Keratinocyte (primary cell): Measurements from ENCODE around the gene SLC39A13. TPM values are rescaled to one million over a fixed set of nuclear protein-coding genes. Genes with fewer than 3 reads are reported as not detected.

Experiments used
- DNase-seq: peaks from one replicate; pipeline ENCODE4 v3.0.0-alpha.2; 2011; ENCODE audit warnings: low read depth, missing footprints, low spot score
- FAIRE-seq: peaks from 2 replicates; lab custom pipeline; 2011; peaks lifted over from hg19 to GRCh38; lab: Jason Lieb, UNC
- H2AFZ ChIP-seq: 2 replicates; pipeline ENCODE4 v1.6.0; 2012; ENCODE audit warnings: low read length, control low read depth, inconsistent platforms; ENCODE audit not compliant: control insufficient read depth
- H3K27ac ChIP-seq: 2 replicates; pipeline ENCODE4 v1.5.1; 2011; ENCODE audit warnings: low read length; ENCODE audit not compliant: control insufficient read depth, insufficient read depth
- H3K27me3 ChIP-seq: 3 replicates; pipeline ENCODE4 v1.6.0; 2011; ENCODE audit warnings: low read length; ENCODE audit not compliant: control insufficient read depth, insufficient read depth; ENCODE audit errors: extremely low read depth
- H3K36me3 ChIP-seq, 2 experiments: 2 replicates in 1 of 2; 3 replicates in 1 of 2; pipeline ENCODE4 v1.5.1; 2011; ENCODE audit warnings: low read length in 2 of 2, mild to moderate bottlenecking in 1 of 2; ENCODE audit not compliant: control insufficient read depth in 2 of 2, insufficient read depth in 2 of 2; ENCODE audit errors: extremely low read depth in 1 of 2
- H3K4me1 ChIP-seq: 3 replicates; pipeline ENCODE4 v1.5.1; 2011; ENCODE audit warnings: low read length; ENCODE audit not compliant: control insufficient read depth, insufficient read depth; ENCODE audit errors: extremely low read depth
- H3K4me2 ChIP-seq: 3 replicates; pipeline ENCODE4 v1.6.0; 2011; ENCODE audit warnings: low read depth, low read length; ENCODE audit not compliant: control insufficient read depth, insufficient read depth; ENCODE audit errors: extremely low read depth
- H3K4me3 ChIP-seq, 3 experiments: fragments of 200-600 bp in 1 of 3; sonication (generic) in 1 of 3; 2 replicates in 2 of 3; 3 replicates in 1 of 3; pipeline ENCODE4 v1.5.1; 2011 to 2016; ENCODE audit warnings: low read length in 3 of 3, mild to moderate bottlenecking in 3 of 3, control low read depth in 2 of 3, inconsistent platforms in 1 of 3, low read depth in 1 of 3, mixed read lengths in 1 of 3, mixed run types in 1 of 3, moderate library complexity in 1 of 3; ENCODE audit not compliant: control insufficient read depth in 2 of 3, insufficient read depth in 2 of 3; ENCODE audit errors: extremely low read depth in 1 of 3
- H3K79me2 ChIP-seq: 2 replicates; pipeline ENCODE4 v1.6.0; 2012; ENCODE audit warnings: low read length; ENCODE audit not compliant: control insufficient read depth, insufficient read depth
- H3K9ac ChIP-seq: 3 replicates; pipeline ENCODE4 v1.6.0; 2011; ENCODE audit warnings: low read length; ENCODE audit not compliant: control insufficient read depth, insufficient read depth; ENCODE audit errors: extremely low read depth
- H3K9me1 ChIP-seq: 3 replicates; pipeline ENCODE4 v1.6.0; 2011; ENCODE audit warnings: low read length; ENCODE audit not compliant: control insufficient read depth, insufficient read depth; ENCODE audit errors: extremely low read depth
- H3K9me3 ChIP-seq: 2 replicates; pipeline ENCODE4 v1.5.1; 2012; ENCODE audit warnings: low read depth, low read length; ENCODE audit not compliant: control insufficient read depth
- H4K20me1 ChIP-seq: 3 replicates; pipeline ENCODE4 v1.6.0; 2011; ENCODE audit warnings: low read length; ENCODE audit not compliant: control insufficient read depth, insufficient read depth; ENCODE audit errors: extremely low read depth
- CTCF ChIP-seq, 3 experiments: IDR thresholded peaks in 1 of 3; conservative IDR thresholded peaks in 1 of 3; optimal IDR thresholded peaks in 1 of 3; 2 replicates in 2 of 3; 3 replicates in 1 of 3; pipeline versions ENCODE3 to v1.5.1; 2011; ENCODE audit warnings: low read length in 3 of 3, mild to moderate bottlenecking in 3 of 3, moderate library complexity in 2 of 3, control low read depth in 1 of 3, inconsistent platforms in 1 of 3; ENCODE audit not compliant: insufficient read depth in 2 of 3; ENCODE audit errors: extremely low read depth in 1 of 3
- EZH2 ChIP-seq: IDR thresholded peaks from one replicate; pipeline ENCODE4 v1.6.1; 2012; ENCODE audit warnings: inconsistent platforms, mild to moderate bottlenecking, low read length, moderate library complexity
- dilution Hi-C: fragments of 300-500 bp; cut with MboI; formaldehyde crosslinking; loops from one replicate; pipeline ENCODE4 v1.7.0; 2020; ENCODE audit warnings: low sequenced_read_pairs; ENCODE audit not compliant: extremely low pct_ligation_motif_present
- polyA plus RNA-seq, 5 experiments: library from polyadenylated mRNA; depleted of rRNA in 3 of 5; stranded (reverse) in 3 of 5; stranded (forward) in 1 of 5; unstranded in 1 of 5; fragments of >200 nt; gene quantifications; 1 replicate in 1 of 5; 2 replicates in 3 of 5; 3 replicates in 1 of 5; pipeline versions ENCODE4 v1.2.1 to v1.2.3, GENCODE V29; 2011 to 2012; ENCODE audit warnings: missing spikeins in 2 of 5, low read depth in 1 of 5, low replicate concordance in 1 of 5

Gene SLC39A13
- polyA plus RNA-seq, 1 donor (not counting 4 experiments of a cell fraction or from before 2014, with no cell fraction given), result 35.3 TPM

GRCh38 chr11:47391711-47392432 is 16.5 kb upstream of the SLC39A13 start:
- H3K9me1 ChIP-seq, result no peaks in the 10 kb centered on the region
- peaks cover 12% of the 10 kb centered on the region for H3K4me1 ChIP-seq
- no peak overlapping the region for H3K27ac ChIP-seq
- H2AFZ ChIP-seq, result no peak overlapping the region
- H3K9ac ChIP-seq, result no peak overlapping the region
- no peaks in the 10 kb centered on the region for H3K9me3 ChIP-seq
- DNase-seq (no peak), FAIRE-seq (no peak)
- H3K4me3 ChIP-seq, result no peak overlapping the region
- dilution Hi-C loops, result no loop called here
- TF ChIP-seq EZH2 (no peak), CTCF (optimal IDR thresholded peaks at IDR 0.05 in 1 of 3, IDR thresholded peaks at IDR 0.05 in 1 of 3, conservative IDR thresholded peaks at IDR 0.05 in 1 of 3; ENCODE audit: extremely low read depth in 1 of 3, insufficient read depth in 2 of 3, low read length in 3 of 3) (no peak)
- no peaks in the 10 kb centered on the region for H3K27me3 ChIP-seq
- H4K20me1 ChIP-seq, result no peaks in the 10 kb centered on the region
- H3K79me2 ChIP-seq, result no peaks in the 10 kb centered on the region
- no peaks in the 10 kb centered on the region for H3K36me3 ChIP-seq
- H3K4me2 ChIP-seq, result no peak overlapping the region

GRCh38 chr11:47392546-47393162 is 15.7 kb upstream of the SLC39A13 start:
- no peaks in the 10 kb centered on the region for H3K9me3 ChIP-seq
- no peaks in the 10 kb centered on the region for H3K36me3 ChIP-seq
- DNase-seq (no peak), FAIRE-seq (no peak)
- H2AFZ ChIP-seq, result no peak overlapping the region
- TF ChIP-seq EZH2 (no peak), CTCF (optimal IDR thresholded peaks at IDR 0.05 in 1 of 3, IDR thresholded peaks at IDR 0.05 in 1 of 3, conservative IDR thresholded peaks at IDR 0.05 in 1 of 3; ENCODE audit: extremely low read depth in 1 of 3, insufficient read depth in 2 of 3, low read length in 3 of 3) (no peak)
- H3K27me3 ChIP-seq, result no peaks in the 10 kb centered on the region
- H3K9me1 ChIP-seq, result no peaks in the 10 kb centered on the region
- no peak overlapping the region for H3K27ac ChIP-seq
- no peaks in the 10 kb centered on the region for H4K20me1 ChIP-seq
- no peaks in the 10 kb centered on the region for H3K79me2 ChIP-seq
- dilution Hi-C loops, result no loop called here
- peaks cover 12% of the 10 kb centered on the region for H3K4me1 ChIP-seq
- H3K4me3 ChIP-seq, result no peak overlapping the region
- H3K4me2 ChIP-seq, result no peak overlapping the region
- H3K9ac ChIP-seq, result no peak overlapping the region
